ENCODE data around the gene RCN1.
"Not testable (repeated sequence)": the region's sequence is repeated elsewhere in the genome, so short reads cannot be mapped to it uniquely, and the experiment has no call there.

The RCN1 gene

DNA sequence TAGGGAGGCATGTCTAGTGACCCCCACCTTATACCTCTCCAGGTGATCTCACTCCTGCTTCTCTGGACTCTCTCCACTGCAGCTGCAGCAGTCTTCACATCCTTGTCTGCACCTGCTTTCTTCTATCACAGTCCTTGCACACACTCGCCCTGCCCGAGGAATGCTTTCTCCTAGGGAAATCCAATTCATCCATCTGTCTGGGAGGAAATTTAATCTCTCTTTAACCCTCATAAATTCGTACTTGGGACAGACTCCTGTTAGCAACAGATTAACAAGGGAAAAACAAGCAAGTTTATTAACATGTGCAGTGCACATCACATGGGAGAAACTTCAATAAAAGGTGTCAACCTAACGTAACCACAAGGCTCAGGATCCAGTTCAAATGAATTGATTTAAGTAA, 11.3 kb upstream of the RCN1 start:
- no peak for DNase-seq (ENCODE audit: low spot score)

DNA sequence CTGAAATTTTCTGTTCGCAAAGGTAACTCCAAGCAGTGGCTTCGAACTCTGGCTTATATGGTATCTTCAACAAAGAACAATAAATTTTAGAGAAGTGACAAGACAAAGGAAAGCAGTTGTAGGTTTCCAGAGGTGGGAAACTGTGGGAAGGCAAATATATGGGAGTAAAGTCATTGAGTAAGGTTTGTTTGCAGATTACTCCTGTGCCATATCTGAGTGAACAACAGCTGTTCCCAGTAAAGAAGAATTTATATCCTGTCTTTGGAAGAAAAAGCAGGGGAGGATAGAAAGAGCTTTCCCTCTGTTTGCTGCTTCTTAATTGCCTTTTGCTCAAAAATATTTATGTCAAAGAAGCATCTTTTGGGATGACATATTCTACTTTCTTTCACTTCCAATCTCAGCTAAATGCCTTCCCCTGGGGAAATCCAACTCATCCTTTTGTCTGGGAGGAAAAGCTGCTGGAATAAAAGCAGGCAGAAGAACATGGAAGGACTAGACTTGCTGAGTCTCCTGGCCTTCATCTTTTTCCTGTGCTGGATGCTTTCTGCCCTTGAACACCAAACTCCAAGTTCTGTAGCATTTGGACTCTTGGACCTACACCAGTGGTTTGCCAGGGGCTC, 10.4 kb upstream of the RCN1 start:
- no peak for DNase-seq (ENCODE audit: low spot score)

GRCh38 chr11:32081129-32081641, 9.7 kb upstream of the RCN1 start:
- DNase-seq (ENCODE audit: low spot score), result no peak

GRCh38 chr11:32081901-32082300, 9.0 kb upstream of the RCN1 start:
- no peak for DNase-seq (ENCODE audit: low spot score)

- no peak for DNase-seq (ENCODE audit: low spot score)
Measured at GRCh38 chr11:32082346-32082986, 8.4 kb upstream of the RCN1 start.

DNA sequence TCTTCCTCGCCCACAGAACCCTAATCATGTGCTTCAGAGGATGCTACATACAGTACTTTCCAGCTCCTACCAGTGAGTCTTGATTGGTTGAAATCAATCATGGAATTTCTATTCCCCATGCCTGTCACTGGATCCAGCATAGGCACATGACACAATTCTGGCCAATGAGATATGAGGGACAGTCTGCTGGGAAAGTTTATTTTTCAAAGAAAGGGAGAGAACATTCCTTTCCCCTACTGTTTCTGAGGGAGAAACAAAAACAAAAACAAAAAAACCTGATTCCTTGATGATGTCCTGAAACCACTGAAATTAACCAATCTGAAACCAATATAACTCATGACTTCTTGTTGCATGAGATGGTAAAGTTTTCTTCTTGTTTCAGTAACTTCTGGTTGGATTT, 3.3 kb upstream of the RCN1 start:
- no peak for DNase-seq (ENCODE audit: low spot score)

DNA sequence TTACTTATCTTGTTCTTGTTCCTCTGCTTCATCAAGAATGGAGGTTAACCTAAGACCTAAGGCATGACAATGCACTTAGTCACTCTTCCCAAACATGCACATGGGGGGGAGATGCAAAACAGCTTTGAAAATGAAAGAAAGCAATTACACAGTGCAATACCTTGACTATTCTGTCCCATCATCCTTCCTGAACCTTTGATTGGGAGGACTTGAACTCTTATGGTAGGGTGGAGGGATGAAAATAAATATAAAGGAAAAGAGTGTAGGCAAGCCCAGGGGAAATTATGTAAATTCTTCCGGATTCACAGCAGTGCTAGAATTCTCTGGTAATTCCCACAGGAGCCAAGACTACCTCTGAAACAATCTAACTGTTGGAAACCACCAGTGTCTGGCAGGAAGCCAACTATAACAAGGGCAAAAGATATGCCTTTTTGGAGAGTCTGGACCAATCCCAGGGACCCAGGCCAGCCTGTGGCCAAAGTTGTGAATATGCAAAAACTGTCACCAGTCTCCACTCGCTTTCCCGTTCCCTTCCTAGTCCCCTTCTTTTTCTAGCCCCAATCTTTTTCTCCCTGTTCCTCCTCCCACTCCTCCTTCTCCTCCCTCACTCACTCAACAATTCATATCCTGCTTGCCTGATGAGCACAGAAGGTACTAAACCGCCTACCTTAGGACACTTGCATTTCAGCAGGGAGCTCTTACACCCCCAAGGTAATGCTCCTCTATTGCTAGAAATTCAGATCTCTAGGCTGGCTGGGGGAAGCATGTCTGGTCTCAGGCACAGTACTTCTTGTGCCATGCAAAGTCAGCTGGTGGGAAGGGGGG, 2.5 kb upstream of the RCN1 start:
- no peak for DNase-seq (ENCODE audit: low spot score)

DNA sequence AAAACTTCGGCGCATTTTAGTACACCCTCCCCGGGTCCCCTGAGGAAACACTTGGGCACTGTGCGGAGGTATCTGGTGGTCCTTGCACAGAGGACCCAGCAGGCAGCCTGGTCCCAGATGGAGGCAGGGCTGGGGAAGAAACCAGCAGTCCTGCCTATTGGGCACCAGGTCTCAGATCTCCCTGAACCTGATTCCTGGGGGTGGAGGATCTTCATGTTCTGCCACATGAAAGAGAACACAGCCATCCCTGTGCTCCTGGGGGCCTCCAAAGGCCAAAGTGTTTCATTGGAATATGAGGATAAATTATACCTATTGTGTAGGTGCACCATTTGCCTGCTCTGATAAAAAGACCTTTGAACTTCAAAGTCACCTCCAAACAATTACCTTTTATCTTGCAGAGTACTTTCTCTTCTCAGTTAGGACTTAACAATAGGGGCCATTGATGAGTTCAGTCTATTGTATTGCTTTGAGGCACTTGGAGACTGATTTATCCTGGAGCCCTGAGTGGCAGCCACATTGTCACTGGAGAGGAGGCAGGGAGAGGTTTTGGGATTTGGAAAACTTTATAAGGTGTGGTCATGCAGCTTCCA, 1.8 kb downstream of the RCN1 start:
- no peak for DNase-seq (ENCODE audit: low spot score)

GRCh38 chr11:32094923-32095322, 4.0 kb downstream of the RCN1 start:
- DNase-seq (ENCODE audit: low spot score), result no peak

GRCh38 chr11:32098142-32098903, 7.4 kb downstream of the RCN1 start:
- no peak for DNase-seq (ENCODE audit: low spot score)

- DNase-seq (ENCODE audit: low spot score), result no peak
Measured at GRCh38 chr11:32099516-32099915, 8.6 kb downstream of the RCN1 start.

DNA sequence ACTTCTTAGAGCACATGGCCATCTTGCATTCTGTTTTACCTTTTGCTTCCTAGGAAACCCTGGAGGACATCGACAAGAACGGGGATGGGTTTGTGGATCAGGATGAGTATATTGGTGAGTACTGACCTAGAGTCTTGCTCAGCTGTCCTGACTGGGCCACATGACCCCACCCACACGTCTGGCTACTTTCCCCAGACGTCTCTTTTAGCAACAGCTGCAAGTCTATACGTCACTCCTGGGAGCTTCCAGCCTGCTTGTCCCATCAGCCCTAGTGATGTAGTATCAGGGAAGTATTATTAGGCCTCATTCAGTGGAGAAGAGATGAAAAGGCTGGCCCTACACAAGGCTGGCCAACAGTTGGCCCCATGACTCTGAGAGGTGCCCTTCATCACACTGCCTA, 9.6 kb downstream of the RCN1 start:
- DNase-seq (ENCODE audit: low spot score), result no peak

DNA sequence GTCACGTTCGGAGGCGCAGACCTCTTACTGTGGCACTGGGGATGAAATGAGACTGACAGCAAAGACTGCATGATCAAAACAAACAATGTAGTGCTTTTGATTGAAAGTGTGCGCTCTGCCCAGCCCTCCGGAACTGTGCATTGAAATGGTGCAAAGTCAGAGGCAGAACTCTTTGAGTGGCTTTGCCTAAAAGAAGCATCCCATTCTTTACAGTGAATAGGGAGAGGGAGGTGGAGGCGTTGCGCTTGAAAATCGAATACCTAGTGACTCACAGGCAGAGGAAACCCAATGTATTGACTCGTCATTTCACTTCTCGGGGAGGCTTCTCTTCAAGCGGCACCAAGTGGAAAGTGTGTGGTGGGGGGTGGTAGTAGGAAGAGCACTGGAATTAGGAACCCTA, 10.9 kb downstream of the RCN1 start:
- no peak for DNase-seq (ENCODE audit: low spot score)

DNA sequence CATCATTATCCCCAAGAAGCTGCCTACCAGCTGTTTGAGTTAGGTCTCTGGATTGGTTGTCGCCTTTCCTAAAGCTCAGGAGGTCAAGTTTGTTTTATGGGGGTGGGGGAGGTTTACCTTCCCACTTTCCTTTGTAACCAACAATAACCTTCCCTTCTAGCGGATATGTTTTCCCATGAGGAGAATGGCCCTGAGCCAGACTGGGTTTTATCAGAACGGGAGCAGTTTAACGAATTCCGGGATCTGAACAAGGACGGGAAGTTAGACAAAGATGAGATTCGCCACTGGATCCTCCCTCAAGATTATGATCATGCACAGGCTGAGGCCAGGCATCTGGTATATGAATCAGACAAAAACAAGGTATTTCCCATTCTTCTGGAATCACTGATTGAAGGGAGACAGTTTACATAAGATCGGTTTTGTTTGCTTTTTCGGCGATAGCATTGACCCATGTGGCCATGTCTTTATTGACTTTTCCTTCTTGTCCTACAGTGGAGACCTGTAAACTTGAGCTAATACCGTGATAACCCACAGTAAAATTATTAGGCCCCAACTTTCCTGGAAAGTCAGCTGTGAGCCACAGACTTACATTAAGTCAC, 12.3 kb downstream of the RCN1 start:
- DNase-seq (ENCODE audit: low spot score), result not testable (repeated sequence)

DNA sequence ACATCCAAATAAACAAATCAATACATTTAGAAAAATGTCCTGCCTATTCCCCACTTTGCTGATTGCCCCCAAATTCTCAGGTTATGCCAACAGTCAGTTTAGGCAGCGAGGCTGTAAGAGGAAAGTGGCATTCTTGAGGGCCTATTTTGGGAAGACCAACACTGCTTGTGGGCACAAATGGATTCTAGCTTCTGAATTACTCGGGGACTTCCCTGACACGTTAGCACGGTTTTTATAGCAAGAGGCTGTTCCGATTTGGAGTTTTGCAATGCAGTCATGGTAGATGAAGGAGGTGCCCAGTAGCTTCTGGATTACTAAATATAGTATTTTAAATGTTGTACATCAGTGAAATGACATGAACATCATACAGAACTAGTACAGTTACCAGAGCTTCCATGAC, 13.1 kb downstream of the RCN1 start:
- no peak for DNase-seq (ENCODE audit: low spot score)

DNA sequence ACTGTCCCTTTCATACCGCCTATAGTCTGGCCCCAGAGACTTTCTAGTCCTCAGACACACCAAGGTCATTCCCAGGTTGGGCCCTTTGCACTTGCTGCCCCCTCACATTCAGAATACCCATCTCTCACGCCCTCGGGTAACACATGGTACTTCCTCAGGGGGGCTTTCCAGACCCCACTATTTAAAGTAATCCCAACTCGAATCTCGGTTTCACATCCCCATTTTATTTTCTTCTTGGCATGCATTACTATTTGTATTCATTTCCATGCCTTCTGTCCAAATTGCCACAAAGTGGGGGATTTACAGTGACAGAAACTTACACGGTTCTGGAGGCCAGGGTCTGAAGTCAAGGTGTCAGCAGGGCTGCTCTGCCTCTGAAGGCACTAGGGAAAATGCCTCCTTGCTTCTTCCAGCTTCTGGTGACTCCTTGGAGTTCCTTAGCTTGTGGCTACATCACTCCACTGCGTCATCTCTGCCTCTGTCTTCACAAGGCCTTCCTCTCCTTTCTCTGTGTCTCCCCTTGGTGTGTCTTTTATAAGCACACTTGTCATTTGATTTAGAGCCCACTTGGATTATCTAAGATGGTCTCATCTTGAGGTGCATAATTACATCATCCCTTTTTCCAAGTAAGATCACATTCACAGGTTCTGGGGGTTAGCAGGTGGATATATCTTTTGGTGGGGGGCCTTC, 15.1 kb downstream of the RCN1 start:
- DNase-seq (ENCODE audit: low spot score), result no peak

DNA sequence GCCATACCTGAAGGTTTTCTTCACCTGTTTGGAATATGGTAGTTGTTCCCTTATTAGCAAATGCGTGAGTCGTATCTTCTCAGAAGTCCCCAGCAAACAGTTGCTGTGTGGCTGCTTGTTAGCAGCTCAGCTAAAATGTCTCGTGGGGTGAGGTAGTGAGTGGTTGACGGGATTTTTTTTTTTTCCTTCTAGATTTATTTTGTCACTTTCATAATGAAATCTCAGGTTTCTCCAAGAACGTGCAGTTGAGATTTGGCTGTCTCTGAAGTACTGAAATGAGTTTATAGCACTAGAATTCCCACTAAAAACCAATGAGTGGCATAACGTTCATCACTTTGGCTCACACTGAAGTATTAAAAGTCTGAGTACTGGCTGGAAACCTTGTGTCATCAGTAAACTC, 16.8 kb downstream of the RCN1 start:
- DNase-seq (ENCODE audit: low spot score), result no peak

- no peak for DNase-seq (ENCODE audit: low spot score)
Measured at GRCh38 chr11:32108576-32108975, 17.7 kb downstream of the RCN1 start.

GRCh38 chr11:32109138-32109537, 18.3 kb downstream of the RCN1 start:
- DNase-seq (ENCODE audit: low spot score), result no peak

DNA sequence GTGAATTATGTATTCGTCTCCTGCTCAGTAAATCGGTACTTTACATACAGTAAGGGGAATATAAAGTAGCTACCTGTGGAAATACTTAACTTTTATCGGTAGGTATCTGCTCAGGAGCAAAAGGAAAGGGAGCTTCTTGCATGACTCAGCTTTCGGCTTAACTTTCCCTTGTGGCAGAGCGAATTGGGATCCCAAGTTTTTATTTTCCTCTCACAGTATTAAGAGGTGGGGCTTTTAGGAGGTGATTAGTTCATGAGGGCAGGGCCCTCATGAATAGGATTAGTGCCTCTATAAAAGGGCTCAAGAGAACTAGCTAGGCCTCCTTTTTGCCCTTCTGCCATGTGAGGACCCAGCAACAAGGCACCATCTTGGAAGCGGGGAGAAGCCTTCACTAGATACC, 18.7 kb downstream of the RCN1 start:
- no peak for DNase-seq (ENCODE audit: low spot score)

- DNase-seq (ENCODE audit: low spot score), result no peak
Measured at GRCh38 chr11:32110795-32111194, 19.9 kb downstream of the RCN1 start.
